Endothelial cell of umbilical vein (primary cell): ENCODE results near the gene TRNAU1AP. TPM values are rescaled to one million over a fixed set of nuclear protein-coding genes. Genes with fewer than 3 reads are reported as not detected.

Experiments used
- BruUV-seq: library from RNA; stranded (reverse); fragments of 400-500 nt; replicated peaks from 2 replicates; lab custom pipeline; 2021; lab: Mats Ljungman, UMichigan
- CTCF ChIA-PET: fragments of 300-600, 350-600 bp; sonication (Branson Sonifier 250); formaldehyde crosslinking; loops from one replicate; lab custom pipeline; 2021; ENCODE audit warnings: antibody characterized with exemption, inconsistent platforms; lab: Charles Lee
- POLR2A ChIA-PET: fragments of 300-600, 350-600 bp; sonication (Branson Sonifier 250); formaldehyde crosslinking; loops from one replicate; lab custom pipeline; 2021; ENCODE audit warnings: antibody characterized with exemption, inconsistent platforms; lab: Charles Lee
- DNase-seq: peaks from one replicate; pipeline ENCODE4 v3.0.0-alpha.2; 2011; ENCODE audit warnings: low read depth, low spot score
- FAIRE-seq: peaks from 2 replicates; lab custom pipeline; 2011; peaks lifted over from hg19 to GRCh38; lab: Jason Lieb, UNC
- H2AFZ ChIP-seq: 2 replicates; pipeline ENCODE4 v1.6.0; 2012; ENCODE audit warnings: low read depth, low read length, control low read depth, inconsistent platforms
- H3K27ac ChIP-seq: 2 replicates; pipeline ENCODE4 v1.5.1; 2011; ENCODE audit warnings: low read depth, mild to moderate bottlenecking, control low read depth, low read length, moderate library complexity; ENCODE audit not compliant: insufficient read depth
- H3K27me3 ChIP-seq, 2 experiments: 2 replicates each; pipeline versions ENCODE4 v1.6.0 to v1.6.1; 2011; ENCODE audit warnings: low read length in 2 of 2, mixed read lengths in 1 of 2; ENCODE audit not compliant: control insufficient read depth in 2 of 2, insufficient read depth in 2 of 2
- H3K36me3 ChIP-seq, 2 experiments: 2 replicates in 1 of 2; 3 replicates in 1 of 2; pipeline ENCODE4 v1.5.1; 2011; ENCODE audit warnings: low read length in 2 of 2, mild to moderate bottlenecking in 1 of 2, moderate library complexity in 1 of 2; ENCODE audit not compliant: control insufficient read depth in 2 of 2, insufficient read depth in 2 of 2; ENCODE audit errors: extremely low read depth in 1 of 2
- H3K4me1 ChIP-seq: 3 replicates; pipeline ENCODE4 v1.5.1; 2011; ENCODE audit warnings: mild to moderate bottlenecking, low read length; ENCODE audit not compliant: control insufficient read depth, insufficient read depth; ENCODE audit errors: extremely low read depth
- H3K4me2 ChIP-seq: 2 replicates; pipeline ENCODE4 v1.6.1; 2011; ENCODE audit warnings: low read length, control low read depth, mixed read lengths; ENCODE audit not compliant: insufficient read depth
- H3K4me3 ChIP-seq, 3 experiments: fragments of 200-600 bp in 1 of 3; sonication (generic), shearing (Covaris generic) in 1 of 3; replicated peaks in 1 of 3; 2 replicates each; pipeline ENCODE4 v1.5.1; 2011 to 2016; ENCODE audit warnings: control low read depth in 3 of 3, low read length in 3 of 3, mild to moderate bottlenecking in 2 of 3, inconsistent platforms in 1 of 3, low read depth in 1 of 3, moderate library complexity in 1 of 3; ENCODE audit not compliant: insufficient read depth in 1 of 3
- H3K79me2 ChIP-seq: 2 replicates; pipeline ENCODE4 v1.6.0; 2012; ENCODE audit warnings: low read length, inconsistent platforms; ENCODE audit not compliant: control insufficient read depth, insufficient read depth
- H3K9ac ChIP-seq: replicated peaks from 2 replicates; pipeline ENCODE3; 2011; ENCODE audit warnings: low read length, control low read depth; ENCODE audit not compliant: insufficient read depth; ENCODE audit errors: extremely low read depth
- H3K9me1 ChIP-seq: replicated peaks from 3 replicates; pipeline ENCODE4 v1.6.0; 2011; ENCODE audit warnings: mild to moderate bottlenecking, low read length; ENCODE audit not compliant: control insufficient read depth, insufficient read depth; ENCODE audit errors: extremely low read depth
- H3K9me3 ChIP-seq: replicated peaks from 2 replicates; pipeline ENCODE4 v1.5.1; 2012; ENCODE audit warnings: low read length, inconsistent platforms; ENCODE audit not compliant: control insufficient read depth, insufficient read depth
- H4K20me1 ChIP-seq: replicated peaks from 2 replicates; pipeline ENCODE3; 2011; ENCODE audit warnings: mild to moderate bottlenecking, low read length; ENCODE audit not compliant: control insufficient read depth, insufficient read depth; ENCODE audit errors: extremely low read depth
- EZH2 ChIP-seq: IDR thresholded peaks from 2 replicates; pipeline ENCODE4 v1.6.1; 2012; ENCODE audit warnings: borderline replicate concordance, low read depth, mild to moderate bottlenecking, moderate library complexity, low read length, inconsistent platforms; ENCODE audit not compliant: severe bottlenecking
- FOS ChIP-seq: IDR thresholded peaks from 2 replicates; pipeline ENCODE4 v1.6.1; 2011; ENCODE audit warnings: mild to moderate bottlenecking, low read length, moderate library complexity, borderline replicate concordance; ENCODE audit not compliant: insufficient read depth
- GATA2 ChIP-seq: IDR thresholded peaks from 2 replicates; pipeline ENCODE4 v1.7.0; 2011; ENCODE audit warnings: low read depth, mild to moderate bottlenecking, moderate library complexity, mixed read lengths, low read length; ENCODE audit not compliant: insufficient read length, insufficient read depth
- JUN ChIP-seq: IDR thresholded peaks from 2 replicates; pipeline ENCODE4 v1.6.1; 2011; ENCODE audit warnings: borderline replicate concordance, low read depth; ENCODE audit not compliant: insufficient read length, insufficient read depth
- POLR2A ChIP-seq: IDR thresholded peaks from 2 replicates; pipeline ENCODE4 v1.6.1; 2012; ENCODE audit warnings: low read depth, mild to moderate bottlenecking, control low read depth, low read length
- POLR2AphosphoS5 ChIP-seq: IDR thresholded peaks from 2 replicates; pipeline ENCODE4 v1.6.1; 2012; ENCODE audit warnings: low read depth, mild to moderate bottlenecking, control low read depth, low read length, moderate library complexity; ENCODE audit not compliant: insufficient read depth
- dilution Hi-C: fragments of 300-500 bp; cut with MboI; formaldehyde crosslinking; loops from one replicate; pipeline ENCODE4 v1.15.0; 2019; ENCODE audit warnings: low sequenced_read_pairs; ENCODE audit not compliant: extremely low pct_ligation_motif_present
- intact Hi-C: fragments of 100-400 bp; cut with micrococcal nuclease; formaldehyde crosslinking; loops from one replicate; pipeline ENCODE4 v1.10.0; 2022
- polyA plus RNA-seq, 4 experiments: library from polyadenylated mRNA; depleted of rRNA in 3 of 4; stranded (reverse) in 3 of 4; unstranded in 1 of 4; fragments of >200 nt; gene quantifications; 2 replicates each; pipeline versions ENCODE4 v1.2.1 to v1.2.3, GENCODE V29; 2011 to 2012; ENCODE audit warnings: missing spikeins in 1 of 4
- total RNA-seq: library from RNA; stranded (reverse); gene quantifications from 2 replicates; pipeline ENCODE4 v1.2.3, GENCODE V29; 2021
- TF ChIP-seq, protein P1 (sequence below), 2 donors: IDR thresholded peaks; 1 replicate in 1 of 2; 2 replicates in 1 of 2; pipeline ENCODE4 v1.5.1; 2011; ENCODE audit warnings: low read length in 2 of 2, mild to moderate bottlenecking in 2 of 2, moderate library complexity in 2 of 2, control low read depth in 1 of 2, inconsistent platforms in 1 of 2, low read depth in 1 of 2; ENCODE audit not compliant: insufficient read depth in 1 of 2; ENCODE audit errors: extremely low read depth in 1 of 2
- TF ChIP-seq, protein P2 (sequence below): IDR thresholded peaks from 2 replicates; pipeline ENCODE4 v1.6.1; 2011; ENCODE audit not compliant: insufficient read depth, insufficient read length

TRNAU1AP gene
- total and polyA plus RNA-seq, 2 donors (not counting 3 experiments of a cell fraction or from before 2014, with no cell fraction given), result 32.7 to 46.2 TPM

DNA sequence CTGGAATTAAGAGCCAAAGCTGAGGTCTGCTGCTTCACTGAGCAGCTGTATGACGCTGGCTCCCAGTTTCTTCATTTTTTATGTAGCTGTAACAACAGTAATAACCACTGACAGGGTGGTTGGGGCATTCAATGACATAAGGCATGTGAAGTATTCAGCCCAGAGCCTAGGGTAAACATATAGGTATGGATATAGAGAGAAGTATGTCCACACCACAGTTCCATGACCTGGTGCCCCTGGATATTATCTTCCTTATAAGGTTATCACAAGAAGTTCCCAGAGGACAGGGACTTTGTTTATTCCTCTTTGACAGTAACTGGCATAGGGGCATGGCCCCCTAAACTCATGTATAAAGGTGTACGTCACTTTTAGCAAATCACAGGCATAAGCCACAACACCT, 53.9 kb downstream of the TRNAU1AP start:
- Histone ChIP-seq H3K9me3 (no peaks in the 10 kb centered on the region), H3K4me1 (peaks cover 4% of the 10 kb centered on the region), H3K4me3 (no peak overlapping the region), H3K9me1 (no peaks in the 10 kb centered on the region), H3K79me2 (no peaks in the 10 kb centered on the region), H3K27ac (no peak overlapping the region), H3K4me2 (no peak overlapping the region), H3K9ac (no peak overlapping the region), H2AFZ (no peak overlapping the region), H4K20me1 (no peaks in the 10 kb centered on the region), H3K36me3 (peaks cover 0 to 2% of the 10 kb centered on the region in 2 experiments), H3K27me3 (no peaks in the 10 kb centered on the region)
- TF ChIP-seq GATA2, result no peak
- TF ChIP-seq, protein P1, sequence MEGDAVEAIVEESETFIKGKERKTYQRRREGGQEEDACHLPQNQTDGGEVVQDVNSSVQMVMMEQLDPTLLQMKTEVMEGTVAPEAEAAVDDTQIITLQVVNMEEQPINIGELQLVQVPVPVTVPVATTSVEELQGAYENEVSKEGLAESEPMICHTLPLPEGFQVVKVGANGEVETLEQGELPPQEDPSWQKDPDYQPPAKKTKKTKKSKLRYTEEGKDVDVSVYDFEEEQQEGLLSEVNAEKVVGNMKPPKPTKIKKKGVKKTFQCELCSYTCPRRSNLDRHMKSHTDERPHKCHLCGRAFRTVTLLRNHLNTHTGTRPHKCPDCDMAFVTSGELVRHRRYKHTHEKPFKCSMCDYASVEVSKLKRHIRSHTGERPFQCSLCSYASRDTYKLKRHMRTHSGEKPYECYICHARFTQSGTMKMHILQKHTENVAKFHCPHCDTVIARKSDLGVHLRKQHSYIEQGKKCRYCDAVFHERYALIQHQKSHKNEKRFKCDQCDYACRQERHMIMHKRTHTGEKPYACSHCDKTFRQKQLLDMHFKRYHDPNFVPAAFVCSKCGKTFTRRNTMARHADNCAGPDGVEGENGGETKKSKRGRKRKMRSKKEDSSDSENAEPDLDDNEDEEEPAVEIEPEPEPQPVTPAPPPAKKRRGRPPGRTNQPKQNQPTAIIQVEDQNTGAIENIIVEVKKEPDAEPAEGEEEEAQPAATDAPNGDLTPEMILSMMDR (IDR thresholded peaks at IDR 0.05; ENCODE audit: extremely low read depth in 1 of 2, insufficient read depth in 1 of 2, low read depth in 1 of 2, low read length in 2 of 2), result no peak
- TF ChIP-seq POLR2A, result no peak
- TF ChIP-seq EZH2, result no peak
- TF ChIP-seq FOS, result no peak
- TF ChIP-seq POLR2AphosphoS5, result no peak
- TF ChIP-seq, protein P2, sequence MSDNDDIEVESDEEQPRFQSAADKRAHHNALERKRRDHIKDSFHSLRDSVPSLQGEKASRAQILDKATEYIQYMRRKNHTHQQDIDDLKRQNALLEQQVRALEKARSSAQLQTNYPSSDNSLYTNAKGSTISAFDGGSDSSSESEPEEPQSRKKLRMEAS, result no peak
- TF ChIP-seq JUN, result no peak
- intact Hi-C loops, result no loop called here
- no TSS peak for BruUV-seq
- FAIRE-seq (no peak), DNase-seq (no peak)
- POLR2A ChIA-PET, result interaction anchor here (0.6 kb wide), 1 partner anchor 251 kb away, joined by 5 read pairs; no protein-coding TSS in a partner anchor
- CTCF ChIA-PET, result interaction anchor here (1.5 to 6.1 kb wide), 2 partner anchors 88 to 249 kb away, joined by 4 to 192 read pairs; no protein-coding TSS in a partner anchor
- dilution Hi-C loops, result loop anchor here (25.0 kb wide), 1 partner anchor 344 kb away; the partner anchor contains the start of gene SESN2
